Stomach smooth muscle (tissue), 2 donors: Measurements from ENCODE around the gene SEMG1.

Source experiments
- H3K27ac ChIP-seq: one replicate; pipeline ENCODE4 v1.7.0; 2013; ENCODE audit warnings: mild to moderate bottlenecking, low read length, inconsistent platforms
- H3K27me3 ChIP-seq, 2 donors: one replicate each; pipeline ENCODE4 v1.7.0; 2013; ENCODE audit warnings: low read length in 2 of 2; ENCODE audit not compliant: insufficient read depth in 2 of 2, control insufficient read depth in 1 of 2
- H3K36me3 ChIP-seq, 2 donors: one replicate each; pipeline ENCODE4 v1.7.0; 2013; ENCODE audit warnings: low read length in 2 of 2; ENCODE audit not compliant: control insufficient read depth in 2 of 2, insufficient read depth in 2 of 2
- H3K4me1 ChIP-seq: one replicate; pipeline ENCODE4 v1.7.0; 2013; ENCODE audit warnings: low read length; ENCODE audit not compliant: control insufficient read depth, insufficient read depth
- H3K4me3 ChIP-seq, 2 donors: one replicate each; pipeline ENCODE4 v1.7.0; 2013; ENCODE audit warnings: low read length in 2 of 2
- H3K9ac ChIP-seq, 2 donors: one replicate each; pipeline ENCODE4 v1.7.0; 2013; ENCODE audit warnings: low read length in 2 of 2, mild to moderate bottlenecking in 1 of 2
- H3K9me3 ChIP-seq, 2 donors: one replicate each; pipeline ENCODE4 v1.7.0; 2013; ENCODE audit warnings: low read length in 2 of 2; ENCODE audit not compliant: control insufficient read depth in 2 of 2
- donor health status: healthy.
- donor health status: Pancreatic carcinoma.

Gene SEMG1

DNA sequence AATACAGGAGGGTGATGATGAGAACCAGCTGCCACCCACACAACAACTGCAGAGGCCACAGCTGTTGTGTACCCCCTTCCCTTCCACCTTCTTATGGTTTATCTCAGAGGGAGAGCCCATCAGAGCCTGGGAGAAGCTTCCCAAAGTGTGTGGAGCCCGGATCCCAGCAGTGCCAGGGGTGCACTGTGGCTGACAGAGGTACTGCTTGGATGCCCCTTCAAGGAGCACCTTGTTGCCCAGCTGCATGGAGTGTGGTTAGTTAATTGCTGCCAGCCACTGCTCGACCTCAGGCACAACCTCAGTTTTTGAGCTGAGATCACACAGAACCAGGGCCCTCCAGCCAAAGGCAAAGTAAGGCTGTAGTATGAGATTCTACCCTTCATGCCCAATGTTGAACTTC, 19.1 kb upstream of the SEMG1 start:
- Histone ChIP-seq H3K27ac (no peak overlapping the region), H3K9me3 (no peaks in the 10 kb centered on the region)

DNA sequence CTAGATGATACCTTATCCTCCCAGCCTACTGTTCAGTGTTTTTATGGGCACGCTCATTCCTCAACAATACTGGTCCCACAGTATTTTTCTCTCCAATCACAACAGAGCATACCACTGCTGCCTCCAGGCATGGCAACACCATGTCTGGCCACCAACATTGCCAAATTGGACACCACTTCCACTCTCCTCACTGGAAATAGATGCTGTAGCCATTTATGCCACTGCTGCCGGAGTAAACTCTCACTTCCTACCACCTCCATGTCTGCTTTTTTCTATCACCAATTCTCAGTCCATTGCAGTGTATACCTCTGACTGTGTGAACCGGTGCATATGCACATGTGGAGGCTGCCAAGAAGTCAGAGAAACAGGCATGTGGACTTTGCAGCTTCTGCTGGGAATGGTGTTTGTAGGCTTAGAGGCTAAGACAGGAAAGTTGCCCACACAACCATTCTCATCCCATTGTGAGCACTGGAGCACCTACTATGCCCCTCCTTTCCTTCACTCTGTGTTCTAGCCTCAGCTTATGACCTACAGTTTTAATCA, 17.7 kb upstream of the SEMG1 start:
- no peak overlapping the region for H3K9ac ChIP-seq
- H3K4me1 ChIP-seq = no peaks in the 10 kb centered on the region
- H3K4me3 ChIP-seq = no peak overlapping the region
- no peak overlapping the region for H3K27ac ChIP-seq
- no peaks in the 10 kb centered on the region for H3K36me3 ChIP-seq
- peaks cover 0 to 2% of the 10 kb centered on the region in 2 donors for H3K27me3 ChIP-seq
- no peaks in the 10 kb centered on the region for H3K9me3 ChIP-seq

More for the DNA sequence above, 19.1 kb upstream of the SEMG1 start:
- Histone ChIP-seq H3K9ac (no peak overlapping the region), H3K4me1 (no peaks in the 10 kb centered on the region), H3K27me3 (peaks cover 0 to 2% of the 10 kb centered on the region in 2 donors), H3K36me3 (no peaks in the 10 kb centered on the region), H3K4me3 (no peak overlapping the region)

DNA sequence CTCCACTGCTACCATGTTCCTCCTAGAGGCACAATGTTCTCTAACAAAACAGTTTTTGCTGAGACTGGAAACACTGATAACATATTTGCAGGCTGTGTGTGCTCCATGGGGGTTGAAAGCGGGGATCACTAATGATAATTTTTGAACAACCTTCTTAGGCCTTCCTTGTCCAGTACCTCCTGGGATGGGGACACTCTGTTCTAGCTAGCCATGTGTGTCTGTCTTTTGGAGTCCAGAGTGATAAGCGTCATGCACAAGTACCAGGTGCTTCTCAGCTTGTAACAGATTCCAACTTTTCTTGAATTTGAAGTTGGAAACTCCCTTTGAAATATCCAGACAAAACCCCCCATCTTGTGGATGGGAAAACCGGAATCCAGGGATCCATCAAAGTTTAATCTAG, 17.0 kb upstream of the SEMG1 start:
- no peaks in the 10 kb centered on the region for H3K36me3 ChIP-seq
- peaks cover 0 to 2% of the 10 kb centered on the region in 2 donors for H3K27me3 ChIP-seq
- no peaks in the 10 kb centered on the region for H3K9me3 ChIP-seq
- no peak overlapping the region for H3K27ac ChIP-seq
- no peak overlapping the region for H3K9ac ChIP-seq
- no peak overlapping the region for H3K4me3 ChIP-seq
- no peaks in the 10 kb centered on the region for H3K4me1 ChIP-seq

DNA sequence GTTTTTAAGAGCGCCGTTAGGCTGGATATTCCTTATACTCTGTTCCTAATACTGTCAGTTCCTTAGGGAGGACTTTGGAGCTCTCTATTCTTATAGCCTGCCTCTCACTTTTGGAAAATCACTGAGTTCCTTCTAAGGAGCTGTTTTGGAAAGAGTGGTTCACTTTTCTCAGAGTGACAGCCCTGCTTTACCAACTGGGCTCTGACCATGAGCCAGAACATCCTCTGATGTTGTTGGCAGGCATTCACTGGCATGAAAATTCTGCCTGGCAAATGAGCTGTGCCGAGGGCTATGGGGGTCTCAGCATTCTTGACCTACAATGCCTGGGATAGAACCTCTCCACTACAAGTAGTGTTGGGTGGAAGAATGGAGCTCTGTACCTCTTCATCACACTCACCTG, 14.9 kb upstream of the SEMG1 start:
- H3K4me3 ChIP-seq = no peak overlapping the region
- H3K9me3 ChIP-seq = no peaks in the 10 kb centered on the region
- H3K9ac ChIP-seq = no peak overlapping the region
- H3K36me3 ChIP-seq = no peaks in the 10 kb centered on the region
- no peaks in the 10 kb centered on the region for H3K4me1 ChIP-seq
- peaks cover 0 to 2% of the 10 kb centered on the region in 2 donors for H3K27me3 ChIP-seq
- H3K27ac ChIP-seq = no peak overlapping the region

DNA sequence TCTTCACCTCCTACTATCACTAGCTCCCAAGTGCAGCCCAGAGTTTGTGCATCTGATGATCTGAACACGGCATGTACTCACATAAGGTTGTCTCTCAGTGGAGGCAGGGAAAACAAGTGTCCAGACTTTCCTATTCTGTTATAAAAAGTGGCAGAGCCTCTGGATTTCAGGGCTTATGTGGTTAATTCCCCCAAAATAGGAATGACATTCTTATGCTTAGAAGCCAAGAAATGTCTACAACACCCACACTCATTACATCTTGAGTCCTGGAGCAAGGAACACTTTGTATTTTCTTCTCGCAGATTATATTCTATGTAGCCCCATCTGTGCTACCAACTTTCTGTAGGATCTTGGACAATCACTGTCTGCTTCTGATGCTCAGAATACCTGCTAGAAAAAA, 13.5 kb upstream of the SEMG1 start:
- no peak overlapping the region for H3K9ac ChIP-seq
- H3K4me1 ChIP-seq = no peaks in the 10 kb centered on the region
- H3K27ac ChIP-seq = no peak overlapping the region
- peaks cover 0 to 2% of the 10 kb centered on the region in 2 donors for H3K27me3 ChIP-seq
- H3K9me3 ChIP-seq = no peaks in the 10 kb centered on the region
- no peak overlapping the region for H3K4me3 ChIP-seq
- no peaks in the 10 kb centered on the region for H3K36me3 ChIP-seq

DNA sequence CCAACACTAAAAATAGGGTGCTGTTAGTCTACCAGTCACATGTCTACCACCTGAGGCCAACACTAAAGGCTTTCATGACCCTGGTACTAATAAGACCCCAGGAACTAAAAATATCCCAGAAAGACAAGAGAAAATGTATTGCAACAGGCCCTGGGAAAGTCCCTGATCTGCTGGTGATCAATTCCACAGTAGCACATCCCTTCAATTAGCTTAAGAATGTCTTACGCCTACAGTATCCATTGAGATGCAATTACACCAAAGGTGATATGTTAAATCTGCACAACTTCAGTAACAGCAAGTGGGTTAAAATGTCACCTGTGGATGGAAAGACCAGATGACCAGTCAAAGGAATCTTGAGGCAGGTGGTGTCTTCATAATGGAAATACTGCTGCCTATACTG, 3.1 kb downstream of the SEMG1 start:
- H3K9ac ChIP-seq = no peak overlapping the region
- H3K4me3 ChIP-seq = no peak overlapping the region
- no peaks in the 10 kb centered on the region for H3K36me3 ChIP-seq
- no peaks in the 10 kb centered on the region for H3K9me3 ChIP-seq
- H3K4me1 ChIP-seq = no peaks in the 10 kb centered on the region
- no peaks in the 10 kb centered on the region for H3K27me3 ChIP-seq
- H3K27ac ChIP-seq = no peak overlapping the region

DNA sequence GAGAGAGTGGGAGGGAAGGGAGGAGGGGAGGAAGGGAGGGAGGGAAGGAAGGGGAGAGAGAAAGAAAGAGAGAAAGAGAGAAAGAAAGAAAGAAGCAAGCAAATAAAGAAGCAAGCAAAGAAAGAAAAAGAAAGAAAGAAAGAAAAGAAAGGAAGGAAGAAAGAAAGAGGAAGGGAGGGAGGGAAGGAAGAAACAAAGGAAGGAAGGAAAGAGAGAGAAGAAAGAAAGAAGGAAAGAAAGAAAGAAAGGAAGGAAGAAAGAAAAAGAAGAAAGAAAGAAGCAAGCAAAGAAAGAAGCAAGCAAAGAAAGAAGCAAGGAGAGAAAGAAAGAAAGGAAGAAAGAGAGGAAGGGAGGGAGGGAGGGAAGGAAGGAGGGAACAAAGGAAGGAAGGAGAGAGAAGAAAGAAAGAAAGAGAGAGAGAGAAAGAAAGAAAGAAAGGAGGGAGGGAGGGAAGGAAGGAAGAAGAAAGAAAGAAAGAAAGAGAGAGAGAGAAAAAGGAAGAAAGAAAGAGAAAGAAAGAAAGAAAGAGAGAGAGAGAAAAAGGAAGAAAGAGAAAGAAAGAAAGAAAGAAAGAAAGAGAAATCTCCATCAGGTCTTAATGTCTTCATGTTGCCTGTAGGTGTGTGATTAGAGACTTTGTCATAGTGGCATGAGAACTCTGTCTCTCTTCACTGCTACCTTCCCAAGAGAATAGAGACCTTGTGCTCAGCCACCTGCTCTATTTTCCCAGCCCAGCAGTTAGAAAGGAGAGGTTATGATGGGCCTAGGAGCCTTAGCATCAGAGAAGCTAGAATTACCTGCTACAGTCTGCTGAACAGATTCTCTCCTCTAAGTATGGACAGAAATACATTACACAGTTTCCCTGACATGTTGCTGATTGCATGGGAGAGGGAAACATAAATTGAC, 5.0 kb downstream of the SEMG1 start:
- Histone ChIP-seq H3K4me3 (no peak overlapping the region), H3K27ac (no peak overlapping the region), H3K36me3 (no peaks in the 10 kb centered on the region), H3K4me1 (no peaks in the 10 kb centered on the region), H3K9me3 (no peaks in the 10 kb centered on the region), H3K27me3 (no peaks in the 10 kb centered on the region), H3K9ac (no peak overlapping the region)

DNA sequence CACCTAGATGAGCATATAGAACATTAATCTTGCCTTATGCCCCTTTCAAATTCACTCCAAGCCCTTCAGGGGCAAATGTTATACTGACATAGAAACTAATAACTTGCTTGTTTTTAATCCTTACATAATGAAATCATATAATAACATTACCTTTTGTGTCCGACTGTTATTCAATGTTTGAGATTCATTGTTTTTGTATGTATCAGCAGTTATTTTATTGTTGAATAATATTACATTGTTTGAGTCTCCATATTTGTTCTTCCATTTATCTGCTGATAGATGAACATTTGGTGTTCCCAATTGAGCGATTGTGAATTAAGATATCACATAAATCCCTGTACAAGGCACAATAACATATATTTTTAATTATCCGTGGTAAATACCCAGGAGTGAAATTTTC, 6.0 kb downstream of the SEMG1 start:
- no peak overlapping the region for H3K27ac ChIP-seq
- H3K4me3 ChIP-seq = no peak overlapping the region
- H3K27me3 ChIP-seq = no peaks in the 10 kb centered on the region
- H3K9ac ChIP-seq = no peak overlapping the region
- H3K9me3 ChIP-seq = no peaks in the 10 kb centered on the region
- no peaks in the 10 kb centered on the region for H3K4me1 ChIP-seq
- H3K36me3 ChIP-seq = no peaks in the 10 kb centered on the region

DNA sequence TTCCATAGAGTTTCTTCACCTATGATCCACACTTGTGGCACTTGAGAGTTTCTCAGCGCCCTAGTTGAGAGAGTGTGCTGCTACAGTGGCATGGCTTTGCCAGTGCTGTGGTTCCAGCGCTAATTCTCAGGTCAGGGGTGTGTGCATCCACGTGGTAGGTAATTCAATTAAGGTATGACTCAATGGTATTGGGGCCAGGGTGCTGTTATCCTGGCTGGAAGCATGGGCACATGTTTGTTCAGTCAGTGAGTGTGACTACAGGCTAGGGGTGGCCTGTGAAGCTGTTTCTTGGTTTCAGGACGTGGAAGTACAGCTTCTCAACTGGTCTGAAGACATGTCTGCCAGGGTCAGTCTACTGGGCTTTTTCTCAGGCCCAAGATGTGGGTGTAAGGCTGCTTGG, 11.3 kb downstream of the SEMG1 start:
- H3K27ac ChIP-seq = no peak overlapping the region
- H3K9ac ChIP-seq = no peak overlapping the region
- H3K36me3 ChIP-seq = no peaks in the 10 kb centered on the region
- no peaks in the 10 kb centered on the region for H3K4me1 ChIP-seq
- H3K9me3 ChIP-seq = no peaks in the 10 kb centered on the region
- H3K27me3 ChIP-seq = no peaks in the 10 kb centered on the region
- no peak overlapping the region for H3K4me3 ChIP-seq

DNA sequence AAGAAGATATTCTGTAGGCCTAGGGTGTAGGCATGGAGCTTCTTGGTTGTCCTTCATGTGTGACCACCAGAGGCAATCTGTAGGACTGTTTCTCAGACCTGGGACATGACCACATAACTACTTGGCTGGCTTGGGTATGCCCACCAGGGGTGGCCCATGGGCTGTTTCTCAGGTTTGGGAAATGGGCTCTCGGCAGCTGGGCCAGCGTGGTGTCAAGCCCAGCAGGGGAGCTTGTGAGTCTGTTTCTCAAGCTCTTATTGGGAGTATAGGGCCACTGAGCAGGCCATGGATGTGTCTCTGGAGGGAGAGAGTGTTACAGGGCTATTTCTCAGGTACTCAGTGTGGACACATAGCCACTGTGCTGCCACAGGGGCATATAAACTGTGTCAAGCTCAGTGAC, 11.8 kb downstream of the SEMG1 start:
- Histone ChIP-seq H3K4me1 (no peaks in the 10 kb centered on the region), H3K36me3 (no peaks in the 10 kb centered on the region)

DNA sequence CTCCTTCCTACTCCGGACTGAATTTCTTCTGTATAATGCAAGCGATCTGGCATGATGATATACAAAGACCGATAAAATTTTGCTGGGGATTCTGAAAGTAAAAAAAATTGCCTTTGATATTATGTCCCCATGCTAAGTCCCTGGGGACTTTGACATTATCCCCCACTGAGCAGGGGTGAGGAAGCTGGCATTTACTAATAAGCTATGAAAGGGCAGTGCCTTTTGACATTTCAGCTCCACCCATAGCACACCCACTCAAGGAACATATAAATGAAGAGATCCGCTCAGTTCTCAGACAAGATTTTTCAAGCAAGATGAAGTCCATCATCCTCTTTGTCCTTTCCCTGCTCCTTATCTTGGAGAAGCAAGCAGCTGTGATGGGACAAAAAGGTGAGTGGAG, 14.2 kb downstream of the SEMG1 start, which contains the start of gene SEMG2:
Gene SEMG2 (plus strand): TSS at position 298 of the 400 bp plus-strand sequence. CDS start 17 bp downstream, at position 315.
- Histone ChIP-seq H3K27ac (no peak within 1 kb of the TSS), H3K4me1 (no peaks in the 10 kb centered on the region), H3K4me3 (no peak within 1 kb of the TSS), H3K27me3 (peaks cover 0 to 4% of the 10 kb centered on the region in 2 donors), H3K36me3 (no peaks in the 10 kb centered on the region), H3K9me3 (no peaks in the 10 kb centered on the region), H3K9ac (no peak within 1 kb of the TSS)

More for the DNA sequence above, 11.8 kb downstream of the SEMG1 start:
- no peak overlapping the region for H3K4me3 ChIP-seq
- no peak overlapping the region for H3K27ac ChIP-seq
- no peaks in the 10 kb centered on the region for H3K27me3 ChIP-seq
- H3K9ac ChIP-seq = no peak overlapping the region
- no peaks in the 10 kb centered on the region for H3K9me3 ChIP-seq
